ENCODE results near the gene MPPED1.

GRCh38 chr22:43555561-43556515, 144.0 kb downstream of the MPPED1 start:
- no peak for TF ChIP-seq PRDM15 (CRISPR knock-in tag; IDR thresholded peaks at IDR 0.05)
- TF ChIP-seq CTCF (IDR thresholded peaks at IDR 0.05): no peak
- no peak for TF ChIP-seq JUN (CRISPR knock-in tag; IDR thresholded peaks at IDR 0.05)
- TF ChIP-seq ZNF121 (CRISPR knock-in tag; IDR thresholded peaks at IDR 0.05): no peak

Data from WTC11 (cell line).